ENCODE measurements around the gene NEDD4L.

Gene NEDD4L

DNA sequence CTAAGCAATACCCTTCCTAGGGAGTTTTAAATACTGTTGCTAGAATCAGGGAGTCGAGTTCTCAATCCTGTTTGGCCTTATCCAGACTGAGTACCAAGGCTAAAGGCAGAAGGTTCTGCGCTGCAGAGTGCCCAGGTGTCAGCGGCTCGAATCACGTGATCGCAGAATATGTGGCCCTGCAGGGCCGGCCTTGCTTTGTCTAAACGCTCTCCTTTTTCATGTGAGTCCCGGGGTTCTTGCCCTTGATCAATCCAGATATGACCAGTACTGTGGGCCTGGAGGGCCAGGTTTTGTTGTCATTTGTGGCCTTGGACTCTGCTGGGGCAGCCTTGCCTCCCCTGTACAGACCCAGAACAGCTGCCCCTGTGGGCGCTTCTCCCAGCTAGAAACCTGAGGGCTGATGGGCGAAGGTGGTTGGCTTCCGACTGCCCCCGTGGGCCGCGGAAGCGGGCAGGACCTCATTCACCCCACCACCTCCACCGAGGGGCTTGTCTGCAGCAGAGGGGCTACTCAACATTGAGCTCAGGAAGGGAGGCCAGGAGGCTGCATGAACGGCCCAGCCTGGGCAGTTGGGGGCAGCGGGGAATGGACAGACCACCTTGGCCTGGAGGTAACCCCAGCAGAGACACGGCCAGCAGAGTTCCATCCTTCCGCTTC lies 359.9 kb downstream of the NEDD4L start:
- Mint-ChIP-seq H3K4me3 (no peak overlapping the region), H3K36me3 (ENCODE audit: low read depth) (no peaks in the 10 kb centered on the region), H3K4me1 (peaks cover 34% of the 10 kb centered on the region), H3K9me3 (no peaks in the 10 kb centered on the region), H3K27ac (peak overlapping the region; percentile 31), H3K27me3 (ENCODE audit: low read depth, poor library complexity) (peaks cover 4% of the 10 kb centered on the region)
- DNase-seq = no peak
- TF ChIP-seq, protein P1, sequence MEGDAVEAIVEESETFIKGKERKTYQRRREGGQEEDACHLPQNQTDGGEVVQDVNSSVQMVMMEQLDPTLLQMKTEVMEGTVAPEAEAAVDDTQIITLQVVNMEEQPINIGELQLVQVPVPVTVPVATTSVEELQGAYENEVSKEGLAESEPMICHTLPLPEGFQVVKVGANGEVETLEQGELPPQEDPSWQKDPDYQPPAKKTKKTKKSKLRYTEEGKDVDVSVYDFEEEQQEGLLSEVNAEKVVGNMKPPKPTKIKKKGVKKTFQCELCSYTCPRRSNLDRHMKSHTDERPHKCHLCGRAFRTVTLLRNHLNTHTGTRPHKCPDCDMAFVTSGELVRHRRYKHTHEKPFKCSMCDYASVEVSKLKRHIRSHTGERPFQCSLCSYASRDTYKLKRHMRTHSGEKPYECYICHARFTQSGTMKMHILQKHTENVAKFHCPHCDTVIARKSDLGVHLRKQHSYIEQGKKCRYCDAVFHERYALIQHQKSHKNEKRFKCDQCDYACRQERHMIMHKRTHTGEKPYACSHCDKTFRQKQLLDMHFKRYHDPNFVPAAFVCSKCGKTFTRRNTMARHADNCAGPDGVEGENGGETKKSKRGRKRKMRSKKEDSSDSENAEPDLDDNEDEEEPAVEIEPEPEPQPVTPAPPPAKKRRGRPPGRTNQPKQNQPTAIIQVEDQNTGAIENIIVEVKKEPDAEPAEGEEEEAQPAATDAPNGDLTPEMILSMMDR (IDR thresholded peaks at IDR 0.05) = no peak

DNA sequence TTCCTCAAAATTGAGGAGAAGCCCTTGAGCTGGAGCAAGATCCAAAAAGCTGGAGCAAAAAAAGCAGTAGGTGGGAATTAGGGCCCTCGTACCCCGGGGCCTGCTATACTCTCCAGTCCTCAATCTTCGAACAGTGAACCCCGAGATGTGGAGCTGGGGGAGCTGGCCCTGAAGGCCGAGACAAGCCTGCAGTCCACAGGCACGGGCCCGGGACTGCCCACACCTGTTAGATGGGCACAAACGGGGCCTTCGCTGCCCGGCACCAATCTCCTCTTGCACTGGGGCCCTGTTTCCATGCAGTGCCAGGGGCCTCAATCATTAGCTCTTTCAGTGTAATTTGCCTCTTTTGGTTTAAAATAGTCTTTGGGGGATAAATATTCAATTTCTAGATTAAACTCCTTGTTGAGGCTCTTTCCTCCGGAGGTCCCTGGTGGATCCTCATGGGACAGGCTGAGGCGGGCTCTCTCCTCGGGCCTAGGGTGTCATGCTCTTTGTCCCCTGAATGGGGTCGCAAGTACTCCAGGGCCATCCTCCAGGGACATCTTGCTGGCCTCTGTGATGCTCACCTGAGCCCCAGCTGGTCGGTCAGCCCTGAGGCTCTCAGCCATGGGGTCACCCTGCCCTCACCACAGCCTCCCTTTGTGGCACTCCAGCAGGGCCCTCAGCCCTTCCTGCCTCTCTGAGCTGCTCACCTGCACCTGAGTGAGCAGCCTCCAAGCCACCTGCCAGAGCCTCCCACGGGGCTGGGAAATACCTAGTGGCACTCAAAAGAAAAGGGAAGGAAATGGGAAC lies 361.3 kb downstream of the NEDD4L start:
- Mint-ChIP-seq H3K9me3 (no peaks in the 10 kb centered on the region), H3K27me3 (ENCODE audit: low read depth, poor library complexity) (peaks cover 4% of the 10 kb centered on the region), H3K36me3 (ENCODE audit: low read depth) (no peaks in the 10 kb centered on the region), H3K4me3 (no peak overlapping the region), H3K4me1 (peaks cover 28% of the 10 kb centered on the region), H3K27ac (no peak overlapping the region)
- DNase-seq = no peak
- TF ChIP-seq, protein P1 (IDR thresholded peaks at IDR 0.05) = no peak

DNA sequence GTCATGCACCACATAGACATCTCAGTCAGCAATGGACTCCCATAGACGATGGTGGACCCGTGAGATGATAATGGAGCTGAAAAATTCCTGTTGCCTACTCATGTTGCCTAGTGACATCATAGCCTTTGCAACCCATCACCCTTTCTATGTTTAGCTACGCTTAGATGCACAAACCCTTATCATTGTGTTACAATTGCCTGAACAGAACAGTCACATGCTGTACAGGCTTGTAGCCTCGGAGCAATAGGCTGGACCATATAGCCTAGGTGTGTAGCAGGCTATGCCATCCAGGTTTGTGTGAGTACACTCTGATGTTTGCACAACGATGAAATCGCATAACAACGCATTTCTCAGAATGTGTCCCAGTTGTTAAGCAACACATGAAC lies 363.2 kb downstream of the NEDD4L start:
- Mint-ChIP-seq H3K27me3 (ENCODE audit: low read depth, poor library complexity) (no peaks in the 10 kb centered on the region), H3K4me1 (peaks cover 19% of the 10 kb centered on the region), H3K4me3 (no peak overlapping the region), H3K27ac (no peak overlapping the region), H3K9me3 (no peaks in the 10 kb centered on the region), H3K36me3 (ENCODE audit: low read depth) (no peaks in the 10 kb centered on the region)
- TF ChIP-seq, protein P1 (IDR thresholded peaks at IDR 0.05) = no peak
- DNase-seq = no peak

DNA sequence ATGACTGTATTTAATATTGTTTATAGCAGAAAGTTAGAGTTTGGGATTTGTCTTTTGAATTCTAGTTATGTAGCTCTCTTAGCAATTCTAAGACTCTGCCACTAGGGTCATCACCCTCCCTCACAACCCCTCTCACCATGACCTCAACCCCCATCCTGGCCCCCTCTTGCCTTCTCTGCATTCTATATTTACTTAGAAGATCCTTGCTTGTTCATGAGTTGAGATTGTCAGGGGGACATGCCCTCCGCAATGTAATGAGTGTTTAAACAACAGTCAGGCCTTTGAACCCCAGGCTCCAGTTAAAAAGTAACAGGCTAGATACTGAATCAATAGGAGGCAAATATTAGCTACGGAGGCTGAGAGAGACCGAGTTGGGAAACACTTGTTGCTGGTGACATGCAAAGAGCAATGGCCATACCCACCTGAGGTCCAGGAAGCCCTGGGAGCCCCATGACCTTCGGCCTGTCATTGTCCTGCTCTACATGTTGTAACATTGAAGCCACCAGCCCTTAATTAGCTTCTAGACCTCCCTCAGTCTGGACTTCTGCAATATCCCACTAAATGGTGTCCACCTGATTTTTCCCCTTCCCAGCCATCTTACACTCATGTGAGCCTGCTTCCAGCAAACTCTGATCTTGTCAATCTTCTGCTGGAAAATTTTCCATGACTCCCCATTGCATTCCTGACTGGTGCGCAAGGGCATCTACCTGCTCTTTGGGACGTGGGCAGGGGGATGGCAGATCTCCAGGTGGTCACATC lies 363.8 kb downstream of the NEDD4L start:
- Mint-ChIP-seq H3K36me3 (ENCODE audit: low read depth) (no peaks in the 10 kb centered on the region), H3K9me3 (no peaks in the 10 kb centered on the region), H3K27me3 (ENCODE audit: low read depth, poor library complexity) (peaks cover 2% of the 10 kb centered on the region), H3K4me1 (peaks cover 13% of the 10 kb centered on the region), H3K27ac (no peak overlapping the region), H3K4me3 (no peak overlapping the region)
- TF ChIP-seq, protein P1 (IDR thresholded peaks at IDR 0.05) = no peak
- DNase-seq = no peak

GRCh38 chr18:58408665-58409064 lies 364.6 kb downstream of the NEDD4L start:
- no peak overlapping the region for H3K27ac Mint-ChIP-seq
- peaks cover 3% of the 10 kb centered on the region for H3K27me3 Mint-ChIP-seq (ENCODE audit: low read depth, poor library complexity)
- H3K4me3 Mint-ChIP-seq = no peak overlapping the region
- no peaks in the 10 kb centered on the region for H3K9me3 Mint-ChIP-seq
- H3K36me3 Mint-ChIP-seq (ENCODE audit: low read depth) = no peaks in the 10 kb centered on the region
- no peak for DNase-seq
- H3K4me1 Mint-ChIP-seq = peaks cover 5% of the 10 kb centered on the region
- TF ChIP-seq, protein P1 (IDR thresholded peaks at IDR 0.05) = no peak

All from nephron progenitor cell (in vitro differentiated cells).